ENCODE data around the gene TRIM44.

TRIM44 gene

GRCh38 chr11:35730254-35730653 lies 67.7 kb downstream of the TRIM44 start:
- no peak for TF ChIP-seq ZFX (IDR thresholded peaks at IDR 0.05; ENCODE audit: borderline replicate concordance)
- no peak for TF ChIP-seq CTCF (IDR thresholded peaks at IDR 0.05)
- no peak overlapping the region for H3K27ac ChIP-seq

- TF ChIP-seq CTCF (IDR thresholded peaks at IDR 0.05): no peak
- TF ChIP-seq ZFX (IDR thresholded peaks at IDR 0.05; ENCODE audit: borderline replicate concordance): no peak
- H3K27ac ChIP-seq: peak overlapping the region; percentile 84
Measured at GRCh38 chr11:35734669-35735410, 72.3 kb downstream of the TRIM44 start.

GRCh38 chr11:35735411-35735810 lies 72.8 kb downstream of the TRIM44 start:
- no peak for TF ChIP-seq CTCF (IDR thresholded peaks at IDR 0.05)
- TF ChIP-seq ZFX (IDR thresholded peaks at IDR 0.05; ENCODE audit: borderline replicate concordance): no peak
- H3K27ac ChIP-seq: peak overlapping the region; percentile 84

GRCh38 chr11:35735903-35736302 lies 73.3 kb downstream of the TRIM44 start:
- H3K27ac ChIP-seq: peak overlapping the region; percentile 84
- TF ChIP-seq ZFX (IDR thresholded peaks at IDR 0.05; ENCODE audit: borderline replicate concordance): no peak
- no peak for TF ChIP-seq CTCF (IDR thresholded peaks at IDR 0.05)

- TF ChIP-seq CTCF (IDR thresholded peaks at IDR 0.05): no peak
- TF ChIP-seq ZFX (IDR thresholded peaks at IDR 0.05; ENCODE audit: borderline replicate concordance): no peak
- no peak overlapping the region for H3K27ac ChIP-seq
Measured at GRCh38 chr11:35736952-35737351, 74.4 kb downstream of the TRIM44 start.

- no peak for TF ChIP-seq ZFX (IDR thresholded peaks at IDR 0.05; ENCODE audit: borderline replicate concordance)
- TF ChIP-seq CTCF (IDR thresholded peaks at IDR 0.05): no peak
- no peak overlapping the region for H3K27ac ChIP-seq
Measured at GRCh38 chr11:35740061-35740799, 77.7 kb downstream of the TRIM44 start.
